Measurements from ENCODE around the gene JAZF1.
A peak's percentile ranks its signal among the peaks of the same experiment; 100 is the strongest.

Gene JAZF1

DNA sequence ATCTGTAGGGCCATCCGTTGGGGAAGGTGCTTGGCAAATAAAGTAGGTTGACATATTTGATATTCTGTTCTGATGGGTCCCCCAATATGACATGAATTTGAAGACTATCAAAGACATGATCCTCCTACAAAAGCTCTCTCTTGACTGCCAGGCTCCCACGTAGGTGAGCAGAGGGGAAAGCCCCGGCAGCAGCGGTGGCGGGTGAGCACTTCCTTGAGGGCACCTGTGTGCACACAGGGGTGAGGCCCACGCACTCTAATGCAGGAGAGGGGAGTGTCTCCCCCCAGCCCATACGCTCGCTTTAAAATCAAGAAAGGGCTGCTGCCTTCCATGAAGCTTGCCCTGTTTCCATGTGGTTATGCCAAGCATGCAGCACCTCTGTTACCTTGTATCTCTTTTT lies 340.3 kb downstream of the JAZF1 start:
- no peak for DNase-seq (ENCODE audit: low read depth, low spot score)

DNA sequence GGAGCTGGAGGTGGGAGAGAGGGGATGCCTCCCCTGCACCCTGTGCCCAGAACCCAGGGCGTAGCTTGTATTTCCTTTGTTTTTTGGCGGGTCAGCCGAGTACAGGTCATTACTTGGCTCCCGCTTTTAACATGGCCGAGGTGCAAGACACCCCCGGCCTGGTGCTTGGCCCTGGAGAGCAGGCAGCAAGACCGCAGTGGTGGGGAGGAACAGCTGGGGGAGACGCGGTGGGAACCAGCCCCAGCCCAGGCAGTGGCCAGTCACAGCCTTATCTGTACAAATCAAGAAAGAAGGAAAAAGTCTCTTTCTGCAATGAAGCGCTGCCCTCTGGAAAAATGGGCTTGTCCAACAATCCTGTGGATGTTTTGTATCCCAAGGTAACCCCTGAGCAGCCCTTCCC lies 341.5 kb downstream of the JAZF1 start:
- DNase-seq (ENCODE audit: low read depth, low spot score): no peak

DNA sequence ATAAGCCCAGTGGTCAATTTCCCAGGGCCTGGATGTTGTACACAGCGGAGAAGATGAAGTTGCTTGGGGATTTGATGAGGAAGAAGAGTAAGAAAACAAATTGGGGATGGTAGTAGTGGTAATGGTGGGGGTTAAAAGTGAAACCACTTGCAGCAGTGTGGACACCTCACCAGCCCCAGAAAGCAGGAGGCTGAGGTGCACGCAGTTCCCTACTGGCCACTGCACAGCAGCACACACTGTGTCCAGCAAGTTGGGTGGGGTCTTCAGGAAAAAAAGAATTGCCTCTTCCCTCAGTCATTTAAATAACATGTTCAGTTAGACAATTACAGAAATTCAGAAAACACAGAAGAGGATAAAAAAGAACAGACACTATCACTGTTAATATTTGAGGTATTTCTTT lies 344.1 kb downstream of the JAZF1 start:
- DNase-seq (ENCODE audit: low read depth, low spot score): no peak

DNA sequence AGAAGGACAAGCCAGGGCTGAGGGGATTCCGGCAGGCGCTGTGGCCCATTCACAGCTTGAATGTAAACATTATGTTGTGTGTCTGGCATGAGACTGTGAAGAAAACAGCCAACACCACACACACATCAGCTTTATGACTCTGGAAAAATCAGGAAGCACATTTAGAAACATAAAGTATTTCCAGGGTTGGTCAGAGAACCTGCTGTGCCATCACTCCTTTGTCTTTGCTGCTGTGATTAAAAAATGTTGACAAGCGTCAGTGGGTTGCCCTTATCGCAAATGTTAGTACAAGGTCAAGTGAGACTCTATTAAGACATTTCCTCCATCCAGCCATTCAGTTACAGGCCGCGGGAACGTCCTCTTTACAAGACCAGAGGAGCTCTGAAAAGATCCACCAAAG lies 345.2 kb downstream of the JAZF1 start:
- no peak for DNase-seq (ENCODE audit: low read depth, low spot score)

DNA sequence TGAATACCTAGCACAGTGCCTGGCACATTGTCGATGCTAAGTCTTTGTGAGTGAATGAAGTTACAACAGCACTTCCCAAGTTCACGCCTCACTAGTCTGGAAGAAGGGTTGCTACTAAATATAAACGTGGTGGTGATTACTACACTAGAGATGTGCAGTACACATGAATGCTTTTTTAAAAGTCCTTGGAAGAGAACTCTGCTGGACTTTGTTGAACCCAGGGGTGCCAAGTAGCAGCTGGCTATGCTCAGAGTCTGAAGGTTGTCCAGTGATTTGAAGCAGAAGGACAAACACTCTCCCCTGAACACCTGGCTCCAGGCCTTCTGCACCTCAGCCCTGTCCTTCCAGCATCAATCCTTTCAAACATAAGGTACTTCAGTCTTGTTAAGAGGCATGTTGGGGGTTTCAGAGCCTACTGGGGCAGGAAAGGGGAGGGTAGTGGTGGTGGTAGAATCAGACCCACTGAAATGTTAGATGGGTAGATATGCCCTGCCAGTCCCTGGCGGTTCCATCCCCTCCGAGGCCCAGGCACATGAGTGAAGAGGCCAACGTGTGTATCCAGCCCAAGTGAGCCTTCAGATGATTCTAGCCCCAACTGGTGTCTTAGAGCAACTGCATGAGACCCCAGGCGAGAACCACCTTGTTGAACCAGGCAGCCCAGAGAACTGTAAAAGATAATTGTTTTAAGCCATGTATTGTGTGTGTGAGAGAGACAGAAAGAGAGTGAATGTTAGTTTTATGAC lies 346.2 kb downstream of the JAZF1 start:
- no peak for DNase-seq (ENCODE audit: low read depth, low spot score)

DNA sequence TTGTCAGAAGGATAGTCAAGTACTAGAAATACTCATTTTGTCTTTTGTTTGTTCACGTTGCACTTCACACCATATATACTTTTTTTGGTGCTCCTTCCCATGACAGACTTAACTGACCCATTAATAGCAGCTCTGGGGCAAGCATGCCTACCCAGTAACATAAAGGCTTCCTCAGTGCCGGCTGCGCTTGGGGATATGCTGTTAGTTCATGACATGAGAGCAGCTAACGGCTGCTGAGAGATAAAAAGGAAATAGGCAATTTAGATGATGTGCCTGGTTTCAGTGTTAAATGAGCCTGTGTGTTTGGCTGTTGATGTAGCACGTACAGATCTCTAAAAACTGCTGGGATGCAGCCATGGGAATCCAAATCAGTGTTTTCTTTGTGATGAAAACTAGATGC lies 354.2 kb downstream of the JAZF1 start:
- no peak for DNase-seq (ENCODE audit: low read depth, low spot score)

DNA sequence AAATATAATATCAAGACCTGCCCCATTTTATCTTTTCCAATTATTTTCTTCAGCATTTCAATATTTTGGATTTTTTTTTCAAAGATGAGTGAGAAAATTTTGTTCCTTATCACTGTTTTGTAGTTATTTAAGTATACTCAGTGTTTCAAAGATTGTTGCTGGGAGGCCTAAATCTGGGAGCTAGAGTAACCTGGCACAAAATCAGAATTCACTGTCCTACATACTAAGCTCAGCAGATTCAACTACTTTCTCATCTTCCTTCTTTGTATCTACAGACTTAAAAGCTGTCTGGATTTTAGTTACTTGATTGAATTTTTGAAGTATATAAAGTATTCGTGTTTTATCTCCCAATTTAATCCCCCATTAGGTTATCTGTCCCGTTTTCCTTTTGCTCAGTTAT lies 354.7 kb downstream of the JAZF1 start:
- DNase-seq (ENCODE audit: low read depth, low spot score): no peak

DNA sequence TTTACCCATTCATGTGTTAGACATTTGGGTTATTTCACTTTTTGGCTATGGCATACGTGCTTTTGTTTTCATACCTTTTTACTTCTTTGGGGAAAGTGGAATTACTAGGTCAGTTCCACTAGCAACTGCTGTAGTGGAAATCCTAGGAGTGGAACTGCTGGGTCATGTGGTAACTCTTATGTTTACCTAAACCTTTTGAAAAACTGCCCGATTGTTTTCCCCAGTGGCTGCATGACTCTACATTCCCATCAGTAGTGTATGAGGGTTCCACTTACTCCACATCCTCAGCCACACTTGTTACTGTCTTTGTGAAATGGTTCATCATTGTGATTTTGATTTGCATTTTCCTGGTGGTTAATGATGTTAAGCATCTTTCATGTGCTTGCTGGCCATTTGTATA lies 358.4 kb downstream of the JAZF1 start:
- no peak for DNase-seq (ENCODE audit: low read depth, low spot score)

DNA sequence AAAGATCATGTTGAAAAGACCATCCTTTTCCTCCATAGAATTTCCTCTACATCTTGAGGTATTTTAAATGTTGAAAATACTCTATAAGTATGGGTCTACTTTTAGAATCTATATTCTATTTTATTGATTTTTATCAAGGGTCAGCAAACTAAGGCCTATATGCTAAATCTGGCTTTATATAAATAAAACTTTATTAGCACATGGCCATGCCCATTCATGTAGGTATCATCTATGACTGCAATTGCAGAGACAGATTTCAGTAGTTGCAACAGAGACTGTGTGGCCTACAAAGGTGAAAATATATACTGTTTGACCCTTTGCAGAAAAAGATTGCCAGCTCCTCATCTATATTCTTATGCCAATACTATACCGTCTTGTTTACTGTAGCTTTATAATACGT lies 367.9 kb downstream of the JAZF1 start:
- no peak for DNase-seq (ENCODE audit: low read depth, low spot score)

DNA sequence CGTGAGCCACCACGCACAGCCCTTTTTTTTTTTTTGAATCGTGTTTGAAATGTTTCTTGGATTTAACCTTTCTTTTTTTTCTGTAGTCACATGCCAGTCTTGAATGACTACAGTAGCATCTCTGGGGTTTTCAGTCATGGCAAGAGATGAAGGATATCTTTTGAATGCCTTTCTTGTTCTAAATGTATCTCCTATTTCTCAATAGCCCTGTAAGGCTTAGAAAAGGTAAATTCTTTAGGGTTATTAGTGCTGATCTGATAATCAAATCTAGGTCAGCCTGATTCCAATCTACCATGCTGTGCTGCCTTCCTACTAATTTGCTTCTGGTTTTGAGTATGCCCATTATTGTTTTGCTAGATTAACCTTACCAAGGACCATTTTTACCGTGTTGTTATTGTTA lies 370.4 kb downstream of the JAZF1 start:
- DNase-seq (ENCODE audit: low read depth, low spot score): no peak

DNA sequence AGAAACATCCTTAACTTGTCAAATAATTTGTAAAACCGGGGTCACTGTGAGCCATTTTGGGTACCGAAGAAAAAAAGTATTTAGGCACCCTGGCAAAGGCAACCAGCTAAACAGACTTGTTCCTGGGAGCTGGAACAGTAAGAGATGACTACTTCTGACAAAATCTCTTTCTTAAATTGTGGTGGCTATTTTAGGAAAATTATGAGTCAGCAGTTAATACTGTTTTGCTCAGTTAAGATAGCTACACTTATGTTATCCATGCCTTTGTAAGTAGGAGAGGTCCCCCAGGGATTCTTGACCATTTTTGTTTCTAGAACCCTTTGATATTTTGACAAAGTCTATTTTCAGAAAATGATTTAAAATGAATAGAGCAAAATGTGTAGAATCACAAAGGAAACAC lies 372.0 kb downstream of the JAZF1 start:
- no peak for DNase-seq (ENCODE audit: low read depth, low spot score)

DNA sequence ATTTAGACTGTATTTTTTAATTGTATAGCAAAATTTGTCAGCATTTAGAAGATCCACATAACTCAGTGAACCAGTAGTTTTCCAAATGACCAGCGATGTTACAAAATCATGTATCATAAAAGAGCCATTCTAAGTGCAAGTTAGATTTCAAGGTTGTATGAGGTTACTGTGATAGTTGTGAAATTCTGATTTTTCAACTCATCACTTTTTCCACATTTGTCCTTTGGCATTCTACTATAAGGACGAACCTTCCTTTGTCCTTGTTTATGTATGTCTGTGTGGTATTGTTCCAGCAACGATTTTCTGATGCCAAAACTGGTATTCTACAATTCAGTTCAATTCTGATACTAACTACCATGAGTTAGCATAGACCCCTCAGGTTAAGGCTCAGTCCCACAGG lies 376.5 kb downstream of the JAZF1 start:
- DNase-seq (ENCODE audit: low read depth, low spot score): no peak

DNA sequence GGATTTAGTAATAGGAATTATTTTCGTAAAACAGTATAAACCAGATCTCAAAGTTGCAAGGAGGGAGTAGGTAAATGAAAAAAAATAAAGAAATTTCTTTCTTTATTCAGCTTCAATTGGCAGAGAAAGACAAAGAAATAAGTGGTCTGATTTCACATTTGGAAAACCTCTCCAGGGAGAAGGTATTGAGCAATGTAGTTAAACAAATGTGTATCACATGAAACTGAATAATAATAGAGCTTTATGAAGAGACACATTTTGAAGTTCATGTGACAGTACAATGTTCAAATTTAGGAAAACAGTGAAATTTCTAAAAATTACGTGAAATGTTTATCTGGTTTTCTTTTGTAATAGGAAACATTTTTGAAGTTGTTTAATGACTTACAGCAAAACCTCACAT lies 377.6 kb downstream of the JAZF1 start:
- no peak for DNase-seq (ENCODE audit: low read depth, low spot score)

DNA sequence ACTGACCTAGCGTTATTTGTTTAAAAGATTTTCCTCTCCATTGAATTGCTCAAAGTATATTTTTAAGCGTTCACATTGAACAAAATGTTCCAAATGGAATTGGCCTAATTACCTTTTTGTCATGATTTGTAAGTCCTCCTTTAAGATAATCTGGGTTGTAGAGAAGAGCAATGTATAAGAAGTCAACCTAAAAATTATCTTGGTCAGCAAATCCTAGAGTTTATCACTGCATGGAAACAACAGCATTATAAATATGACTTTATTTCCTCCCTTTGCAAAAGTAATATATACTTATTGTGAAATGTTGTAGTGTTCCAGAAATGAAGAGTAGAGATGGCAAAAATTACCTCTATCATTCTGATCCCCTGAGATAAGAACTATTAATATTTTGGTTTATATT lies 381.4 kb downstream of the JAZF1 start:
- DNase-seq (ENCODE audit: low read depth, low spot score): no peak

DNA sequence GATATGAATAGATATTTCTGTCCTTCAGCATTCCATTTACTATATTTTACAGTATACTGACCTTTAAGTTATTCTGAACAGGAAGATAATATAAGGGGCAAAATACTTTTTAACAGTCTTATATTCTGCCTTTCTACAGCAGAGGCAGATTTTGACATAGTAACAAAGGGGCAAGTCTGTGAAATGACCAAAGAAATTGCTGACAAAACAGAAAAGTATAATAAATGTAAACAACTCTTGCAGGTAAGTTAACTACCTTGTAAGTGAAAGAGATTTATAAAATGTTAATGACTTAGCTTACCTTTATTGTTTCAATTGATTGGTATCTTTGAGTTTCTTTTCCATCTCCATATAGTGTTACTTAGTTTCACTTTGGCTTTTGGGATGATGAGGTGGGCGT lies 384.6 kb downstream of the JAZF1 start:
- DNase-seq (ENCODE audit: low read depth, low spot score): no peak

DNA sequence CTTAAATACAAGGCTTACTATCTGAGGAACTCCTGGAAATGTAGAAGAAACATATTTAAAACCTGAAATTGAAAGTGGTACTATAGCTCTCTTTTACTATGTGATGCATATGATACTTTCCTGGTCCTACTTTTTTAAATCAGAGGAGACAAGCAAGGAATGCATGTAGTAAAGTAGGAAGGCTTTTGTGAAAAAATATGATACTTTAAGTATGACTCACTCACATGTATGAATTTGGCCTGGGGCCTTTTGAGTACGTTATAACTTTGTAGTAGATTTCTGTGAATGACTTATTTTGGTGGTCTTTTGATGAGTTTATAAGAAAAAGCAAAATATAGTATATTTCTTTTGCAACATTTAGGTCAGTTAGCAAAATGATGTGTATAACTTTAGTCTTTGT lies 386.8 kb downstream of the JAZF1 start:
- DNase-seq (ENCODE audit: low read depth, low spot score): no peak

DNA sequence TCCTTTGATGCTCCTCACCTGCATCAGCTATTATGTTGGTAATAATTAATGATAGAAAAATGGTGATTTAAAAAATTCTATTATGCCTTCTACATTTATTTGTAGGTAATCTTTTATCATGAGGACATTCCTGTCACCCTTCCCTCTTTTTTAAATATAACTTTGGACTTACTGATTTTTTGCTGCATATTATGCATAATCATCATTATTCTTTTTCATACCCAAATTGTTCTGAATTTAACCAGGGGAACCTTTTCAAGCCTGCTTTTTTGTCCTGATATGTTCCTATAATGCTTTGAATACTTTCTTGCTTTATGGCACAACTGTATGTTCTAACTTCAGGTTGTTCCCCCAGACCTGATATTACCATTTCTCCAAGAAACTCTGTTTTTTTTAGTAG lies 392.2 kb downstream of the JAZF1 start:
- DNase-seq (ENCODE audit: low read depth, low spot score): no peak

DNA sequence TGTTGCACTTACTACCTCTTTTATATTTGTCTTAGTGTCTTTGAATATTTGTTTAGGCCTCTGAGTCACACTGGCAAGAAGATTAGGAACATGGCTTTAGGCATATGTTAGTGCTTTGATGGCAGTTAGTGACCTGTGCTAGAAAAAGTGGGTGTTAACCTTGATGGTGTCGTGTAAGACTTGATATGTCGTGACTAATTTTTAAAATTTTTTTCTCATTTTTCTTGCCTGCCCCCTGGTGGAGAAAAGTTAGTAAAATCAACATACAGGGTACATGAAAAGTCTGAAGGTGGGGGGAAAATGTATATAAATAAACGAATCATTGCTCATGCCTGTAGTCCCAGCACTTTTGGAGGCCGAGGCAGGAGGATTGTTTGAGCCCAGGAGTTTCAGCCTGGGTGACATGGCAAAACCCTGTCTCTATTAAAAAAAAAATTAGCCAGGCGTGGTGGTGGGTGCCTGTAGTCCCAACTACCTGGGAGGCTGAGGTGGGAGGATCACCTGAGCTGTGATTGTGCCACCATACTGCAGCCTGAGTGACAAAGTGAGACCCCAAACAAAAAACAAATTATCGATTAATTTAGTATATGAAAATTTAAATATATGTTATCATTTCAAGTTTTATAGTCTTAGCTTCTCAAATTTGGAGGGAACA lies 396.1 kb downstream of the JAZF1 start:
- DNase-seq (ENCODE audit: low read depth, low spot score): peak; percentile 5

DNA sequence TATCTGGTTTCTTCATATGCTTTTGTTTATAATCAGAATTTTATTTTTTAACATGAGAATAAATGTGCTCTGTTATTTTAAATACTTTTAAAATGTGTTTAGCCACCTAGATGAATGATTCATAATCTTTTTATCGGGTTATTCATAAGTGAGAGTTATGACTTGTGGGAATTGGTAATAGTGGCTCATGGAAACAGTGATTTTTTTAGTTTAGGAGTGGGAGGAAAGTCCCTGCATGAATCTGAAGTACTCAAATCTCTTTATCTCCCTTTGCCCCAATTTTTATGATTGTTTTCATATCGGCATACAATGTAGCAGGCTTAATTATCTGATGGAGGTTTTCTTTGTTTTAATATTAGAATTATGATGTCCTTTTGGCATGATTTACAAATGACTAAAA lies 397.7 kb downstream of the JAZF1 start:
- no peak for DNase-seq (ENCODE audit: low read depth, low spot score)

DNA sequence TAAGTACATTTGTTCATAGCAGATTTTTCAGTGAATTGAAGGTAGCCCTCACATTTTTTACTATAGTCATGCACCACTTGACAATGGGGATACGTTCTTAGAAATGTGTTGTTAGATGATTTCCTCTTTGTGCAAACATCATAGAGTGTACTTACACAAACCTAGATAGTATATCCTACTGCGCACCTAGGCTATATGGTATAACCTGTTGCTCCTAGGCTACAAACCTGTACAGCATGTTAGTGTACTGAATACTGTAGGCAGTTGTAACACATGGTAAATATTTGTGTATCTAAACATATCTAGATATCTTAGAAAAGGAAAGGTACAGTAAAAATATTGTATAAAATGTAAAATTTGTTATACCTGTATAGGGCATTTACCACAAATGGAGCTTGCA lies 399.4 kb downstream of the JAZF1 start:
- DNase-seq (ENCODE audit: low read depth, low spot score): no peak

Data from iPS DF 19.7 (cell line).